K562 (cell line): Measurements from ENCODE around the gene LMNA. TPM values are rescaled to one million over a fixed set of nuclear protein-coding genes. Genes with fewer than 3 reads are reported as not detected.

Experiments used
- ATAC-seq: fragments of 200-7000 bp; cut with Tn5 transposase; 3 replicates; pipeline ENCODE4 v1.9.1; 2020; ENCODE audit warnings: moderate library complexity
- BruUV-seq: library from RNA; stranded (reverse); fragments of 400-500 nt; replicated peaks from 2 replicates; lab custom pipeline; 2021; lab: Mats Ljungman, UMichigan
- CTCF ChIA-PET: fragments of 300-600 bp; formaldehyde crosslinking; extraction: SDS; loops from one replicate; lab custom pipeline; 2021; ENCODE audit warnings: low intra/inter-chr PET ratio; lab: Yijun Ruan, JAX
- POLR2A ChIA-PET: fragments of 300-600, 350-650 bp; sonication (Branson Sonifier 250); formaldehyde crosslinking; extraction: SDS; loops from one replicate; lab custom pipeline; 2021; ENCODE audit warnings: antibody characterized with exemption, inconsistent platforms; lab: Yijun Ruan, JAX
- DNase-seq, 4 experiments: peaks; one replicate each; pipeline versions ENCODE4 v3.0.0 to v3.0.0-alpha.2; 2011 to 2018; ENCODE audit warnings: low spot score in 3 of 4, mixed read lengths in 3 of 4; ENCODE audit errors: extremely low read depth in 1 of 4
- FAIRE-seq: peaks from 2 replicates; lab custom pipeline; 2011; peaks lifted over from hg19 to GRCh38; lab: Jason Lieb, UNC
- H2AFZ ChIP-seq: 2 replicates; pipeline ENCODE4 v1.6.0; 2011; ENCODE audit warnings: low read depth, low read length, control low read depth, inconsistent platforms
- H3K27ac ChIP-seq: fragments of 200-600 bp; 3 replicates; pipeline ENCODE4 v1.8.0; 2011; ENCODE audit warnings: low read depth, mild to moderate bottlenecking, control low read depth, inconsistent platforms, low read length, moderate library complexity, mixed read lengths; ENCODE audit errors: extremely low read depth
- H3K27me3 ChIP-seq, 2 experiments: fragments of 300-600 bp in 1 of 2; 2 replicates in 1 of 2; 3 replicates in 1 of 2; pipeline versions ENCODE4 v1.6.0 to v1.8.0; 2011; ENCODE audit warnings: inconsistent platforms in 2 of 2, low read length in 2 of 2, mild to moderate bottlenecking in 1 of 2, mixed read lengths in 1 of 2, moderate library complexity in 1 of 2; ENCODE audit not compliant: control insufficient read depth in 2 of 2, insufficient read depth in 2 of 2
- H3K36me3 ChIP-seq: fragments of 300-600 bp; 3 replicates; pipeline ENCODE4 v1.8.0; 2011; ENCODE audit warnings: mild to moderate bottlenecking, low read length, inconsistent platforms; ENCODE audit not compliant: control insufficient read depth, insufficient read depth
- H3K4me1 ChIP-seq, 2 experiments: fragments of 200-600 bp in 1 of 2; replicated peaks in 1 of 2; 2 replicates in 1 of 2; 3 replicates in 1 of 2; pipeline versions ENCODE4 v1.5.1 to v1.8.0; 2011; ENCODE audit warnings: inconsistent platforms in 2 of 2, low read length in 2 of 2, mild to moderate bottlenecking in 1 of 2, mixed read lengths in 1 of 2, moderate library complexity in 1 of 2; ENCODE audit not compliant: control insufficient read depth in 2 of 2, insufficient read depth in 2 of 2
- H3K4me2 ChIP-seq: 2 replicates; pipeline ENCODE4 v1.6.1; 2011; ENCODE audit warnings: low read length, control low read depth, inconsistent platforms, mixed read lengths; ENCODE audit not compliant: insufficient read depth
- H3K4me3 ChIP-seq: fragments of 200-600 bp; sonication (generic), shearing (Covaris generic); 2 replicates; pipeline ENCODE4 v1.5.1; 2016; ENCODE audit warnings: control low read depth, inconsistent platforms
- H3K79me2 ChIP-seq: fragments of 200-600 bp; 3 replicates; pipeline ENCODE4 v1.8.0; 2011; ENCODE audit warnings: low read length, inconsistent platforms; ENCODE audit not compliant: control insufficient read depth, insufficient read depth
- H3K9ac ChIP-seq, 2 experiments: 2 replicates each; pipeline versions ENCODE4 v1.6.0 to v1.6.1; 2011; ENCODE audit warnings: low read depth in 2 of 2, low read length in 2 of 2, control low read depth in 1 of 2, inconsistent platforms in 1 of 2, mild to moderate bottlenecking in 1 of 2, mixed read lengths in 1 of 2; ENCODE audit not compliant: insufficient read depth in 1 of 2
- H3K9me1 ChIP-seq: one replicate; pipeline ENCODE4 v1.6.0; 2011; ENCODE audit warnings: inconsistent platforms, mild to moderate bottlenecking, low read length, moderate library complexity; ENCODE audit not compliant: control insufficient read depth, insufficient read depth
- H3K9me3 ChIP-seq: replicated peaks from 2 replicates; pipeline ENCODE4 v1.5.1; 2011; ENCODE audit warnings: low read depth, low read length, inconsistent platforms; ENCODE audit not compliant: control insufficient read depth, insufficient read depth
- H4K20me1 ChIP-seq: replicated peaks from 2 replicates; pipeline ENCODE4 v1.6.1; 2011; ENCODE audit warnings: low read length, inconsistent platforms, mixed read lengths; ENCODE audit not compliant: control insufficient read depth, insufficient read depth
- CTCF ChIP-seq, 3 experiments: IDR thresholded peaks in 2 of 3; conservative IDR thresholded peaks in 1 of 3; 2 replicates each; pipeline ENCODE4 v1.5.1; 2011 to 2012; ENCODE audit warnings: low read length in 3 of 3, mild to moderate bottlenecking in 3 of 3, control low read depth in 2 of 3, improper control_type of control experiment in 1 of 3, inconsistent platforms in 1 of 3, low read depth in 1 of 3, mixed read lengths in 1 of 3, moderate library complexity in 1 of 3; ENCODE audit not compliant: insufficient read depth in 2 of 3
- JUND ChIP-seq, 2 experiments: IDR thresholded peaks; 2 replicates in 1 of 2; 3 replicates in 1 of 2; pipeline ENCODE4 v1.6.1; 2011; ENCODE audit warnings: borderline replicate concordance in 2 of 2, low read depth in 2 of 2, low read length in 2 of 2, improper control_type of control experiment in 1 of 2, missing biosample characterization in 1 of 2, missing genetic modification characterization in 1 of 2, missing genetic modification reagents in 1 of 2
- MNT ChIP-seq, 2 experiments: fragments of 450-650 bp; conservative IDR thresholded peaks; 2 replicates each; pipeline ENCODE4 v1.6.1; 2017; ENCODE audit warnings: mild to moderate bottlenecking in 2 of 2, moderate library complexity in 2 of 2
- WGBS: fragments of 100-300 bp; shearing (Covaris generic); methylation state at CpG from one replicate; pipeline ENCODE4 v1.1.6; 2016; ENCODE audit warnings: low coverage, mixed read lengths; ENCODE audit not compliant: insufficient coverage; ENCODE audit errors: missing lambda C conversion rate; 5-methylcytosine and 5-hydroxymethylcytosine counted together
- in situ Hi-C: fragments of 300-500 bp; cut with MboI; formaldehyde crosslinking; loops from 4 replicates; pipeline ENCODE4 v1.15.0; 2018; ENCODE audit warnings: inconsistent platforms, mixed read lengths
- intact Hi-C: fragments of 100-400 bp; cut with micrococcal nuclease; formaldehyde crosslinking; loops from 2 replicates; pipeline ENCODE4 v1.14.2; 2022
- polyA plus RNA-seq, 8 experiments: library from polyadenylated mRNA; depleted of rRNA in 4 of 8; stranded (reverse) in 5 of 8; unstranded in 3 of 8; fragments of >200 nt; fragmentation: Nextera tagmentation in 2 of 8; fragmentation: Illumina TruSeq in 1 of 8; extraction: Ambion mirVana in 2 of 8; extraction: Trizol in 1 of 8; gene quantifications; 2 replicates each; pipeline versions ENCODE4 v1.2.1 to v1.2.3, GENCODE V29; 2011 to 2014; ENCODE audit warnings: inconsistent platforms in 1 of 8, missing spikeins in 1 of 8
- total RNA-seq, 7 experiments: library from RNA; depleted of rRNA in 6 of 7; stranded (reverse); fragments of >200 nt in 6 of 7; fragmentation: Illumina TruSeq in 2 of 7; extraction: Trizol in 2 of 7; gene quantifications; 2 replicates each; pipeline versions ENCODE4 v1.2.1 to v1.2.3, GENCODE V29; 2011 to 2021; ENCODE audit warnings: low replicate concordance in 1 of 7

LMNA gene
- total and polyA plus RNA-seq, 9 of the 15 experiments (the other 6 are each of a cell fraction or from before 2014, with no cell fraction given): 1.00 to 347 (median 88.2) TPM

GRCh38 chr1:156075162-156075561 lies 39.3 kb upstream of the LMNA start:
- ChIA-PET POLR2A (interaction anchor here (0.6 to 1.3 kb wide), 4 partner anchors 9 to 153 kb away, joined by 3 to 9 read pairs (median 3); partner anchors contain the start of gene LMNA), CTCF (interaction anchor here (0.5 kb wide), 1 partner anchor 227 kb away, joined by 3 read pairs; no protein-coding TSS in a partner anchor)
- intact Hi-C loops (no loop called here), in situ Hi-C loops (no loop called here)
- H3K79me2 ChIP-seq: 0 out of 3 replicates have a peak, but pooled peaks cover 2% of the 10 kb centered on the region
- WGBS: 45% methylated on average over 3 of the region's 3 CpGs
- H2AFZ ChIP-seq: no peak overlapping the region
- FAIRE-seq (no peak), DNase-seq (peak in 1 of 4 experiments; percentile 29), ATAC-seq (peak; percentile 32; the same call in 1 of the 3 replicates)
- peaks cover 2% of the 10 kb centered on the region for H3K9me1 ChIP-seq
- H3K4me3 ChIP-seq: no peak overlapping the region
- no peak overlapping the region for H3K4me2 ChIP-seq
- no peak overlapping the region for H3K27ac ChIP-seq
- H3K27me3 ChIP-seq: no peaks in the 10 kb centered on the region
- BruUV-seq: no TSS peak
- H3K4me1 ChIP-seq: peaks cover 9 to 13% of the 10 kb centered on the region in 2 experiments; a peak in 4 of 5 replicates
- H3K9ac ChIP-seq: no peak overlapping the region
- no peaks in the 10 kb centered on the region for H3K9me3 ChIP-seq
- TF ChIP-seq CTCF (IDR thresholded peaks at IDR 0.05 in 2 of 3, conservative IDR thresholded peaks at IDR 0.05 in 1 of 3; ENCODE audit: insufficient read depth in 2 of 3, low read depth in 1 of 3, low read length in 3 of 3) (peak in 1 of 3 experiments; percentile 19; a peak in 1 of 6 replicates), MNT (conservative IDR thresholded peaks at IDR 0.05) (no peak), JUND (IDR thresholded peaks at IDR 0.05; ENCODE audit: borderline replicate concordance, low read depth, low read length) (0 out of 2 replicates have a peak, but pooled peaks have one; percentile 24), JUND (tag; IDR thresholded peaks at IDR 0.05; ENCODE audit: borderline replicate concordance, low read depth, low read length) (no peak)
- H3K36me3 ChIP-seq: peaks cover 25% of the 10 kb centered on the region; the same call in 1 of the 3 replicates
- H4K20me1 ChIP-seq: no peaks in the 10 kb centered on the region
